Hepatocyte (in vitro differentiated cells): ENCODE results near the gene NOP53.

ENCODE experiments used
- EZH2 ChIP-seq: fragments of 200-600 bp; sonication (generic); IDR thresholded peaks from 2 replicates; pipeline ENCODE4 v1.6.1; 2016; ENCODE audit warnings: antibody characterized with exemption, mild to moderate bottlenecking, borderline replicate concordance
- EZH2phosphoT487 ChIP-seq: fragments of 200-600 bp; sonication (generic); IDR thresholded peaks from one replicate; pipeline ENCODE4 v1.6.1; 2018; ENCODE audit warnings: antibody characterized with exemption, mild to moderate bottlenecking, low read depth, moderate library complexity; ENCODE audit not compliant: unreplicated experiment, severe bottlenecking
- TF ChIP-seq, protein P1 (sequence below): fragments of 200-600 bp; sonication (generic); IDR thresholded peaks from 2 replicates; pipeline ENCODE4 v1.5.1; 2016; ENCODE audit warnings: antibody characterized with exemption, mild to moderate bottlenecking; ENCODE audit not compliant: poor library complexity

DNA sequence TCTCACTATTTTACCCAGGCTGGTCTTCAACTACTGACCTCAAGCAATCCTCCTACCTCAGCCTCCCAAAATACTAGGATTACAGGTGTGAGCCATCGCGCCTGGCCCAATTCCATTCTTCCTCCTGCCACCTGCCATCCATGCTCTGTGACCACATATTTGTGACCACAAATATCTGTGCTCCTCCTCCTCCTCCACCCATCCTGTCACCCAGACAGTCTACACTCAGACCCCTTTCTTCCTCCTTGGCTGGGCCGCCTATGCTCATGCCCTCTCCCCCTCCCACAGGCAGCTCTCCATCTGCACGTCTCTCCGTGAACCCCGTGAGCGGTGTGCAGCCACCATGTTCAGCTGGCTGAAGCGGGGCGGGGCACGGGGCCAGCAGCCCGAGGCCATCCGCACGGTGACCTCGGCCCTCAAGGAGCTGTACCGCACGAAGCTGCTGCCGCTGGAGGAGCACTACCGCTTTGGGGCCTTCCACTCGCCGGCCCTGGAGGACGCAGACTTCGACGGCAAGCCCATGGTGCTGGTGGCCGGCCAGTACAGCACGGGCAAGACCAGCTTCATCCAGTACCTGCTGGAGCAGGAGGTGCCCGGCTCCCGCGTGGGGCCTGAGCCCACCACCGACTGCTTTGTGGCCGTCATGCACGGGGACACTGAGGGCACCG is 28.9 kb upstream of the NOP53 start:
- TF ChIP-seq EZH2 (no peak), EZH2phosphoT487 (no peak)
- TF ChIP-seq, protein P1, sequence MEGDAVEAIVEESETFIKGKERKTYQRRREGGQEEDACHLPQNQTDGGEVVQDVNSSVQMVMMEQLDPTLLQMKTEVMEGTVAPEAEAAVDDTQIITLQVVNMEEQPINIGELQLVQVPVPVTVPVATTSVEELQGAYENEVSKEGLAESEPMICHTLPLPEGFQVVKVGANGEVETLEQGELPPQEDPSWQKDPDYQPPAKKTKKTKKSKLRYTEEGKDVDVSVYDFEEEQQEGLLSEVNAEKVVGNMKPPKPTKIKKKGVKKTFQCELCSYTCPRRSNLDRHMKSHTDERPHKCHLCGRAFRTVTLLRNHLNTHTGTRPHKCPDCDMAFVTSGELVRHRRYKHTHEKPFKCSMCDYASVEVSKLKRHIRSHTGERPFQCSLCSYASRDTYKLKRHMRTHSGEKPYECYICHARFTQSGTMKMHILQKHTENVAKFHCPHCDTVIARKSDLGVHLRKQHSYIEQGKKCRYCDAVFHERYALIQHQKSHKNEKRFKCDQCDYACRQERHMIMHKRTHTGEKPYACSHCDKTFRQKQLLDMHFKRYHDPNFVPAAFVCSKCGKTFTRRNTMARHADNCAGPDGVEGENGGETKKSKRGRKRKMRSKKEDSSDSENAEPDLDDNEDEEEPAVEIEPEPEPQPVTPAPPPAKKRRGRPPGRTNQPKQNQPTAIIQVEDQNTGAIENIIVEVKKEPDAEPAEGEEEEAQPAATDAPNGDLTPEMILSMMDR: no peak
